ENCODE measurements around the gene PIGB.

Gene PIGB

GRCh38 chr15:55372701-55373440 is 53.8 kb downstream of the PIGB start:
- TF ChIP-seq CTCF (IDR thresholded peaks at IDR 0.05; ENCODE audit: extremely low read depth, insufficient read depth, missing control alignments) = no peak
- DNase-seq (ENCODE audit: low spot score) = peak; percentile 18
- in situ Hi-C loops (cut with MboI; ENCODE audit: low pct_unique_long_range_greater_than_20kb, low sequenced_read_pairs, unreplicated experiment) = no loop called here

GRCh38 chr15:55379095-55379494 is 60.1 kb downstream of the PIGB start:
- TF ChIP-seq CTCF (IDR thresholded peaks at IDR 0.05; ENCODE audit: extremely low read depth, insufficient read depth, missing control alignments) = no peak
- DNase-seq (ENCODE audit: low spot score) = no peak
- in situ Hi-C loops (cut with MboI; ENCODE audit: low pct_unique_long_range_greater_than_20kb, low sequenced_read_pairs, unreplicated experiment) = no loop called here

- no peak for TF ChIP-seq CTCF (IDR thresholded peaks at IDR 0.05; ENCODE audit: extremely low read depth, insufficient read depth, missing control alignments)
- in situ Hi-C loops (cut with MboI; ENCODE audit: low pct_unique_long_range_greater_than_20kb, low sequenced_read_pairs, unreplicated experiment) = no loop called here
Measured at GRCh38 chr15:55381595-55381994, 62.6 kb downstream of the PIGB start.

GRCh38 chr15:55383687-55384086 is 64.7 kb downstream of the PIGB start:
- in situ Hi-C loops (cut with MboI; ENCODE audit: low pct_unique_long_range_greater_than_20kb, low sequenced_read_pairs, unreplicated experiment) = no loop called here
- no peak for TF ChIP-seq CTCF (IDR thresholded peaks at IDR 0.05; ENCODE audit: extremely low read depth, insufficient read depth, missing control alignments)
- no peak for DNase-seq (ENCODE audit: low spot score)

More at GRCh38 chr15:55381595-55381994, 62.6 kb downstream of the PIGB start:
- DNase-seq (ENCODE audit: low spot score) = no peak

- DNase-seq (ENCODE audit: low spot score) = no peak
- in situ Hi-C loops (cut with MboI; ENCODE audit: low pct_unique_long_range_greater_than_20kb, low sequenced_read_pairs, unreplicated experiment) = no loop called here
- no peak for TF ChIP-seq CTCF (IDR thresholded peaks at IDR 0.05; ENCODE audit: extremely low read depth, insufficient read depth, missing control alignments)
Measured at GRCh38 chr15:55387027-55387426, 68.0 kb downstream of the PIGB start.

GRCh38 chr15:55389264-55389607 is 70.2 kb downstream of the PIGB start:
- DNase-seq (ENCODE audit: low spot score) = no peak
- TF ChIP-seq CTCF (IDR thresholded peaks at IDR 0.05; ENCODE audit: extremely low read depth, insufficient read depth, missing control alignments) = no peak
- in situ Hi-C loops (cut with MboI; ENCODE audit: low pct_unique_long_range_greater_than_20kb, low sequenced_read_pairs, unreplicated experiment) = no loop called here

All from GM13977 (cell line).